GM12874 (cell line): ENCODE results near the gene METTL22.

ENCODE experiments used
- TF ChIP-seq, protein P1 (sequence below): IDR thresholded peaks from 2 replicates; pipeline ENCODE4 v1.5.1; 2011; ENCODE audit warnings: low read depth, mild to moderate bottlenecking, control low read depth, low read length, moderate library complexity; ENCODE audit not compliant: insufficient read depth

Gene METTL22

DNA sequence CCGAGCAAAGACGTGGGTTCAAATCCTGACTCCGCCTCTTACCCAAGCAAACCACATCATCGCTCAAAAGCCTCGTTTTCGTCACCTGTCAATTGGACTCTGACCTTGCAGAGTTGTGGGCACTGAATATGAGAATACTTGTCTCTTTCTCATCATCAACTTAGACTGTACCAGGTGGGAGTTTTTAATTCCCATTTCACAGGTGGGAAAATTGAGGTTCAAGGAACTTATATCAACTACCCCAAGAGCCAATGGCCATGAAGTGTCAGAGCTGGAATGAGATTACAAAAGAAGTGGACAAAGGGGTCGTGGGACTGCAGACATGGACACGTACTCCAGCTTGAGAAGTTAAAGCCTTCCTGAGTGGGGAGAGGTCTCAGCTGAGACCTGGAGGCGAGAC, 41.9 kb upstream of the METTL22 start:
- TF ChIP-seq, protein P1, sequence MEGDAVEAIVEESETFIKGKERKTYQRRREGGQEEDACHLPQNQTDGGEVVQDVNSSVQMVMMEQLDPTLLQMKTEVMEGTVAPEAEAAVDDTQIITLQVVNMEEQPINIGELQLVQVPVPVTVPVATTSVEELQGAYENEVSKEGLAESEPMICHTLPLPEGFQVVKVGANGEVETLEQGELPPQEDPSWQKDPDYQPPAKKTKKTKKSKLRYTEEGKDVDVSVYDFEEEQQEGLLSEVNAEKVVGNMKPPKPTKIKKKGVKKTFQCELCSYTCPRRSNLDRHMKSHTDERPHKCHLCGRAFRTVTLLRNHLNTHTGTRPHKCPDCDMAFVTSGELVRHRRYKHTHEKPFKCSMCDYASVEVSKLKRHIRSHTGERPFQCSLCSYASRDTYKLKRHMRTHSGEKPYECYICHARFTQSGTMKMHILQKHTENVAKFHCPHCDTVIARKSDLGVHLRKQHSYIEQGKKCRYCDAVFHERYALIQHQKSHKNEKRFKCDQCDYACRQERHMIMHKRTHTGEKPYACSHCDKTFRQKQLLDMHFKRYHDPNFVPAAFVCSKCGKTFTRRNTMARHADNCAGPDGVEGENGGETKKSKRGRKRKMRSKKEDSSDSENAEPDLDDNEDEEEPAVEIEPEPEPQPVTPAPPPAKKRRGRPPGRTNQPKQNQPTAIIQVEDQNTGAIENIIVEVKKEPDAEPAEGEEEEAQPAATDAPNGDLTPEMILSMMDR: no peak

GRCh38 chr16:8581831-8582580, 39.5 kb upstream of the METTL22 start:
- TF ChIP-seq, protein P1: no peak

DNA sequence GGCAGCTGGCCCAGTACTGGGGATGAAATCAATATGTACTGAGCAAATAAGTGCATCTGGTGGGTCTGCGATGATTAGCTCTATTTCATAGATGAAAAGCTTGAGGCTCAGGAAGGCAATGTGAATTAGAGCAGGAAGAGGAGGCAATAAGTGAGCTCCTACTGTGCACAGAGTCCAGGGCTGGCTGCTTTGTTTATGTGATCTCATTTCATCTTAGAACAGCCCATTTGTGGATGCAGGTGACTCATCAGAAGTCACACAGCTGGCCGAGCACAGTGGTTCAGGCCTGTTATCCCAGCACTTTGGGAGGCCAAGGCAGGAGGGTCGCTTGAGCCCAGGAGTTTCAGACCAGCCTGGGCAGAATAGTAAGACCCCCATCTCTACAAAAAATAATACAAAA, 38.3 kb upstream of the METTL22 start:
- TF ChIP-seq, protein P1: no peak

GRCh38 chr16:8583732-8584131, 37.8 kb upstream of the METTL22 start:
- TF ChIP-seq, protein P1: no peak

GRCh38 chr16:8585041-8585440, 36.5 kb upstream of the METTL22 start:
- TF ChIP-seq, protein P1: no peak

DNA sequence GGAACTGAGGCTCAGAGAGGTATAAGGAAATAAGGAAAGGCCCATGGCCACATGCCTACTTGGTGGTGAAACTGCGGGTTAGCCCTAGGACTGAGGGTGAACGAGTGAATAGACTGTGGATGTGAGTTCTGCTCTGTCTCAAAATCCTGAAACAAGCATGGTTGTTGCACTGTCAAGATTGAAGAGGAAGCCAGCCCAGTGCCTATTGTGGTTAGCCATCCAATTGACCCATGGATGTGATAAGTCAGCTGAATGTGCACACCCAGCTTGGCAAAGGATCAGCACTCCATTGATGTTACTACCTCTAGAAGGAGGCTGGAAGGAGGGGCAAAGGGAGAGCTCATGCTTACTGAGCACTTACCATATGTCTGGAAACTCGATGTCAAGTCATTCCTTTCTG, 35.6 kb upstream of the METTL22 start:
- TF ChIP-seq, protein P1: no peak

DNA sequence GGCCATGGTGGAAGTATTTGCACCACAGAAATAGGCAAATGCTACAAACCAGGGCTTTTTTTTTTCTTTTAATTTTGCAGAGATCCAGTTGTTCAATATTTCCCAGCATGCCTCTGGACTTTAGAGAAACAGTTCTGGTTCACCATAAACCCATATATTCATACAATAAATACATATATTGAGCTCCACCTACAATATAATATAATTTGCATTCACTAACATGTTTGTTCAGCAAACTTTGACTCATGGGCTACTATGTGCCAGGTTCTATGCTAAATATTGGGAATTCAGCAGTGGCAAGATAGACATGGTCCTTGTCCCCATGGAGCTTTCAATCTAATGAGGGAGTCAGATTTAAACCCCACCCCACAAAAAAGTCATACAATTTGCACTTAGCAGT, 34.4 kb upstream of the METTL22 start:
- TF ChIP-seq, protein P1: no peak
